Esophagus squamous epithelium (tissue), 4 donors: Measurements from ENCODE around the gene SRGAP1.

Experiments
- CTCF ChIP-seq, 6 experiments: fragments of 450-650 bp in 4 of 6; fragments of 200-600 bp in 2 of 6; sonication (generic) in 2 of 6; IDR thresholded peaks; one replicate each; pipeline ENCODE4 v1.5.1; 2016 to 2019; ENCODE audit warnings: antibody characterized with exemption in 6 of 6, mild to moderate bottlenecking in 4 of 6, moderate library complexity in 4 of 6
- POLR2A ChIP-seq, 4 donors: fragments of 450-650 bp; IDR thresholded peaks; one replicate each; pipeline ENCODE4 v1.6.1; 2017; ENCODE audit warnings: antibody characterized with exemption in 4 of 4, mild to moderate bottlenecking in 4 of 4, moderate library complexity in 3 of 4

GRCh38 chr12:64180951-64181350 lies 336.5 kb downstream of the SRGAP1 start:
- TF ChIP-seq CTCF (IDR thresholded peaks at IDR 0.05) (no peak), POLR2A (IDR thresholded peaks at IDR 0.05) (no peak)
